K562 (cell line): ENCODE measurements around the gene GPRIN3. TPM values are rescaled to one million over a fixed set of nuclear protein-coding genes. Genes with fewer than 3 reads are reported as not detected.

Source experiments
- ADNP ChIP-seq: fragments of 200-800 bp; sonication (Bioruptor generic); IDR thresholded peaks from 2 replicates; pipeline ENCODE4 v1.6.1; 2016; ENCODE audit warnings: missing genetic modification characterization, missing compliant biosample characterization
- CBFA2T2 ChIP-seq: fragments of 450-650 bp; conservative IDR thresholded peaks from 2 replicates; pipeline ENCODE4 v1.6.1; 2017; ENCODE audit warnings: mild to moderate bottlenecking
- LCOR ChIP-seq: sonication (generic); formaldehyde crosslinking; IDR thresholded peaks from 2 replicates; pipeline ENCODE4 v1.8.0; 2022; ENCODE audit warnings: mild to moderate bottlenecking, missing genetic modification reagents
- MAFG ChIP-seq: fragments of 450-650 bp; conservative IDR thresholded peaks from 2 replicates; pipeline ENCODE4 v1.6.1; 2016; ENCODE audit warnings: missing genetic modification characterization, missing compliant biosample characterization
- MEIS2 ChIP-seq: fragments of 450-650 bp; IDR thresholded peaks from 2 replicates; pipeline ENCODE4 v1.6.1; 2014; ENCODE audit warnings: mild to moderate bottlenecking; ENCODE audit not compliant: partially characterized antibody
- PBX2 ChIP-seq, 2 experiments: IDR thresholded peaks in 1 of 2; conservative IDR thresholded peaks in 1 of 2; 2 replicates each; pipeline ENCODE4 v1.6.1; 2016; ENCODE audit warnings: low read depth in 2 of 2, mild to moderate bottlenecking in 1 of 2, missing compliant biosample characterization in 1 of 2, missing genetic modification characterization in 1 of 2, moderate library complexity in 1 of 2
- PHB2 ChIP-seq: fragments of 450-650 bp; IDR thresholded peaks from 2 replicates; pipeline ENCODE4 v1.6.1; 2017; ENCODE audit warnings: low read depth
- SAFB2 ChIP-seq: fragments of 200-400 bp; formaldehyde crosslinking; IDR thresholded peaks from 2 replicates; pipeline ENCODE4 v1.6.1; 2018; ENCODE audit warnings: borderline replicate concordance, low read length, low read depth, moderate library complexity; ENCODE audit not compliant: severe bottlenecking
- ZNF224 ChIP-seq: sonication (generic); formaldehyde crosslinking; IDR thresholded peaks from 2 replicates; pipeline ENCODE4 v1.8.0; 2022; ENCODE audit warnings: mild to moderate bottlenecking, missing genetic modification reagents
- ZNF609 ChIP-seq: sonication (generic); formaldehyde crosslinking; IDR thresholded peaks from 2 replicates; pipeline ENCODE4 v1.8.1; 2023; ENCODE audit warnings: missing genetic modification reagents, mild to moderate bottlenecking, borderline replicate concordance
- ZNF695 ChIP-seq: fragments of 450-650 bp; formaldehyde crosslinking; IDR thresholded peaks from 2 replicates; pipeline ENCODE4 v1.4.0; 2020; ENCODE audit warnings: mild to moderate bottlenecking, moderate library complexity
- polyA plus RNA-seq, 8 experiments: library from polyadenylated mRNA; depleted of rRNA in 4 of 8; stranded (reverse) in 5 of 8; unstranded in 3 of 8; fragments of >200 nt; fragmentation: Nextera tagmentation in 2 of 8; fragmentation: Illumina TruSeq in 1 of 8; extraction: Ambion mirVana in 2 of 8; extraction: Trizol in 1 of 8; gene quantifications; 2 replicates each; pipeline versions ENCODE4 v1.2.1 to v1.2.3, GENCODE V29; 2011 to 2014; ENCODE audit warnings: inconsistent platforms in 1 of 8, missing spikeins in 1 of 8
- total RNA-seq, 7 experiments: library from RNA; depleted of rRNA in 6 of 7; stranded (reverse); fragments of >200 nt in 6 of 7; fragmentation: Illumina TruSeq in 2 of 7; extraction: Trizol in 2 of 7; gene quantifications; 2 replicates each; pipeline versions ENCODE4 v1.2.1 to v1.2.3, GENCODE V29; 2011 to 2021; ENCODE audit warnings: low replicate concordance in 1 of 7

GPRIN3 gene
- total and polyA plus RNA-seq, 9 of the 15 experiments (the other 6 are each of a cell fraction or from before 2014, with no cell fraction given): 0.02 TPM; not detected in 8

- no peak for TF ChIP-seq ZNF609 (CRISPR knock-in tag)
- no peak for TF ChIP-seq SAFB2
- TF ChIP-seq ZNF224 (CRISPR knock-in tag): no peak
- 0 out of 2 replicates have a peak, but pooled peaks have one; percentile 13 for TF ChIP-seq CBFA2T2
- TF ChIP-seq LCOR (CRISPR knock-in tag): no peak
- peak; percentile 34 for TF ChIP-seq MEIS2
- no peak for TF ChIP-seq PHB2
- no peak for TF ChIP-seq ZNF695 (CRISPR knock-in tag)
- TF ChIP-seq ADNP (tag): no peak
- TF ChIP-seq PBX2 (CRISPR knock-in tag; IDR thresholded peaks at IDR 0.05; ENCODE audit: low read depth): no peak
- TF ChIP-seq PBX2 (tag; conservative IDR thresholded peaks at IDR 0.05; ENCODE audit: low read depth): peak; percentile 75; the same call in 1 of the 2 replicates
- TF ChIP-seq MAFG (tag): peak; percentile 63
Measured at GRCh38 chr4:89279385-89279784, 28.2 kb downstream of the GPRIN3 start (continued).
